Breast epithelium (tissue), 4 donors: ENCODE results near the gene PRSS8. TPM values are rescaled to one million over a fixed set of nuclear protein-coding genes. Genes with fewer than 3 reads are reported as not detected.
"Not testable (repeated sequence)": the region's sequence is repeated elsewhere in the genome, so short reads cannot be mapped to it uniquely, and the experiment has no call there.

ENCODE experiments used
- DNase-seq, 2 donors: peaks; one replicate each; pipeline ENCODE4 v3.0.0-alpha.2; 2019; ENCODE audit warnings: low spot score in 2 of 2
- H3K27ac ChIP-seq, 2 donors: fragments of 200-600 bp; sonication (generic) in 1 of 2; one replicate each; pipeline ENCODE4 v1.5.1; 2016 to 2019; ENCODE audit warnings: mild to moderate bottlenecking in 1 of 2
- H3K27me3 ChIP-seq, 2 donors: fragments of 200-600 bp; sonication (generic) in 1 of 2; one replicate each; pipeline versions ENCODE4 v1.5.1 to v1.6.0; 2017 to 2019; ENCODE audit warnings: control low read depth in 1 of 2, mild to moderate bottlenecking in 1 of 2
- H3K36me3 ChIP-seq: fragments of 200-600 bp; one replicate; pipeline ENCODE4 v1.5.1; 2019
- H3K4me1 ChIP-seq, 2 donors: fragments of 200-600 bp; sonication (generic); one replicate each; pipeline ENCODE4 v1.5.1; 2016 to 2019; ENCODE audit warnings: control low read depth in 1 of 2
- H3K4me3 ChIP-seq, 3 donors: fragments of 200-600 bp; sonication (generic); 1 replicate in 2 of 3; 2 replicates in 1 of 3; pipeline ENCODE4 v1.5.1; 2016 to 2019; ENCODE audit warnings: mild to moderate bottlenecking in 3 of 3, moderate library complexity in 2 of 3
- H3K9me3 ChIP-seq, 2 donors: fragments of 200-600 bp; sonication (generic) in 1 of 2; one replicate each; pipeline ENCODE4 v1.5.1; 2016 to 2019; ENCODE audit warnings: control low read depth in 1 of 2
- POLR2A ChIP-seq: fragments of 450-650 bp; IDR thresholded peaks from one replicate; pipeline ENCODE4 v1.6.1; 2016; ENCODE audit warnings: antibody characterized with exemption, mild to moderate bottlenecking, moderate library complexity
- POLR2AphosphoS5 ChIP-seq, 3 donors: sonication (generic); formaldehyde crosslinking; IDR thresholded peaks; one replicate each; pipeline ENCODE4 v1.6.1; 2017; ENCODE audit warnings: antibody characterized with exemption in 3 of 3
- intact Hi-C: fragments of 100-400 bp; cut with DNase I; formaldehyde crosslinking; loops from one replicate; pipeline ENCODE4 v1.15.1; 2023; ENCODE audit warnings: low total_unique reads
- total RNA-seq, 3 donors: library from RNA; depleted of rRNA; stranded (reverse); fragments of >200 nt; gene quantifications; one replicate each; pipeline ENCODE4 v1.1.0, GENCODE V29; 2016
- TF ChIP-seq, protein P1 (sequence below), 3 donors: fragments of 450-650 bp; IDR thresholded peaks; one replicate each; pipeline ENCODE4 v1.5.1; 2016 to 2017; ENCODE audit warnings: antibody characterized with exemption in 3 of 3, mild to moderate bottlenecking in 3 of 3, moderate library complexity in 3 of 3

The PRSS8 gene
- total RNA-seq, 3 donors from 2014 or later = 23.6 to 54.4 TPM; not detected in 1

DNA sequence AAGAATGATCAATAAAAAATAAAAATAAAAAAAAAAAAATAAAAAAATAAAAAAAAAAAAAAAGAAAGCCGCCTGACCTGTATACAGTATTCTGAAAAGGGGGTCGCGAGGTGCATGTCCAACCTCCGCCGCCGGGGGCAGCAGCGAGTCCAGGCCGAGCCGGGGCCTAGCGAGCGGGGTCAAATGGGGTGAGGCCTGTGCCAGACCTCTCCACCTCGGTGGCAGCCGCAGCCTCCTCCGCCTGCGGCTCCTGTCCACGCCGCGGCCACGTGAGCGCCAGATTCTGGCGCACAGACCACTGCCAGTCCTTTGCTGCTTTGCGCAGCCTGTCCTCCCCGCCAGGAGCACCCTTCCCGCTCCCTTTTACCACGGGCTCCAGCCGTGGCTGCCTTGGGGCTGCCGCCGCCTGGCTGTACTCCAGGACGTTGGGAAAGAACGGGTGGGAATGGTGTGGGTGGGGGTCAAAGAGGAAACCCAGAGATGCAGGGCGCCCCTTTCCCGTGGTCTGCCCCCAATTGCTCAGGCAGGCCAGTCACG lies 29.8 kb downstream of the PRSS8 start:
- Histone ChIP-seq H3K27ac (peak overlapping the region; percentile 52 to 63), H3K9me3 (no peaks in the 10 kb centered on the region), H3K4me1 (no peaks in the 10 kb centered on the region), H3K36me3 (no peaks in the 10 kb centered on the region), H3K4me3 (peak overlapping the region in 2 of 3 donors; percentile 30 to 36), H3K27me3 (no peaks in the 10 kb centered on the region)
- TF ChIP-seq POLR2A = no peak
- TF ChIP-seq POLR2AphosphoS5 (IDR thresholded peaks at IDR 0.05) = peak; percentile 13 to 63 (median 50)
- TF ChIP-seq, protein P1, sequence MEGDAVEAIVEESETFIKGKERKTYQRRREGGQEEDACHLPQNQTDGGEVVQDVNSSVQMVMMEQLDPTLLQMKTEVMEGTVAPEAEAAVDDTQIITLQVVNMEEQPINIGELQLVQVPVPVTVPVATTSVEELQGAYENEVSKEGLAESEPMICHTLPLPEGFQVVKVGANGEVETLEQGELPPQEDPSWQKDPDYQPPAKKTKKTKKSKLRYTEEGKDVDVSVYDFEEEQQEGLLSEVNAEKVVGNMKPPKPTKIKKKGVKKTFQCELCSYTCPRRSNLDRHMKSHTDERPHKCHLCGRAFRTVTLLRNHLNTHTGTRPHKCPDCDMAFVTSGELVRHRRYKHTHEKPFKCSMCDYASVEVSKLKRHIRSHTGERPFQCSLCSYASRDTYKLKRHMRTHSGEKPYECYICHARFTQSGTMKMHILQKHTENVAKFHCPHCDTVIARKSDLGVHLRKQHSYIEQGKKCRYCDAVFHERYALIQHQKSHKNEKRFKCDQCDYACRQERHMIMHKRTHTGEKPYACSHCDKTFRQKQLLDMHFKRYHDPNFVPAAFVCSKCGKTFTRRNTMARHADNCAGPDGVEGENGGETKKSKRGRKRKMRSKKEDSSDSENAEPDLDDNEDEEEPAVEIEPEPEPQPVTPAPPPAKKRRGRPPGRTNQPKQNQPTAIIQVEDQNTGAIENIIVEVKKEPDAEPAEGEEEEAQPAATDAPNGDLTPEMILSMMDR (IDR thresholded peaks at IDR 0.05) = peak; percentile 71 to 86 (median 77)
- intact Hi-C loops = no loop called here
- DNase-seq = peak; percentile 87 to 90

GRCh38 chr16:31100876-31101641 lies 34.5 kb downstream of the PRSS8 start:
- H3K4me1 ChIP-seq, H3K27me3 ChIP-seq, H3K36me3 ChIP-seq, H3K9me3 ChIP-seq, intact Hi-C loops, H3K4me3 ChIP-seq, H3K27ac ChIP-seq, DNase-seq: not testable (repeated sequence)

- intact Hi-C loops = no loop called here
- Histone ChIP-seq H3K9me3 (no peaks in the 10 kb centered on the region), H3K4me3 (no peak overlapping the region), H3K36me3 (no peaks in the 10 kb centered on the region), H3K27me3 (no peaks in the 10 kb centered on the region), H3K27ac (no peak overlapping the region), H3K4me1 (no peaks in the 10 kb centered on the region)
- no peak for DNase-seq
- no peak for TF ChIP-seq POLR2AphosphoS5 (IDR thresholded peaks at IDR 0.05)
- TF ChIP-seq POLR2A = no peak
- TF ChIP-seq, protein P1 (IDR thresholded peaks at IDR 0.05) = no peak
These were observed 35.5 kb downstream of the PRSS8 start for GRCh38 chr16:31099860-31100638.

- Histone ChIP-seq H3K27ac (peak within 1 kb of the TSS; percentile 79 to 90), H3K4me3 (peak within 1 kb of the TSS; percentile 80 to 89 (median 83)), H3K4me1 (peaks cover 0 to 5% of the 10 kb centered on the region in 2 donors), H3K36me3 (no peaks in the 10 kb centered on the region), H3K27me3 (no peaks in the 10 kb centered on the region), H3K9me3 (no peaks in the 10 kb centered on the region)
- peak in 2 of 3 donors; percentile 68 to 73 for TF ChIP-seq POLR2AphosphoS5 (IDR thresholded peaks at IDR 0.05)
- TF ChIP-seq, protein P1 (IDR thresholded peaks at IDR 0.05) = no peak
- no peak for TF ChIP-seq POLR2A
- DNase-seq = peak; percentile 93
- intact Hi-C loops = no loop called here
These were observed 41.0 kb downstream of the PRSS8 start, which contains the start of gene VKORC1 for GRCh38 chr16:31094424-31095120. Gene VKORC1 (minus strand): TSS chr16:31094797. CDS start chr16:31094729, 68 bp downstream.

- TF ChIP-seq POLR2AphosphoS5 (IDR thresholded peaks at IDR 0.05) (no peak), POLR2A (no peak)
- TF ChIP-seq, protein P1 (IDR thresholded peaks at IDR 0.05) = no peak
- H3K9me3 ChIP-seq = no peaks in the 10 kb centered on the region
- H3K36me3 ChIP-seq = no peaks in the 10 kb centered on the region
- no peaks in the 10 kb centered on the region for H3K27me3 ChIP-seq
- H3K27ac ChIP-seq = peak overlapping the region; percentile 79 to 90
- intact Hi-C loops = no loop called here
- H3K4me3 ChIP-seq = peak overlapping the region; percentile 80 to 89 (median 83)
- no peak for DNase-seq
- peaks cover 0 to 5% of the 10 kb centered on the region in 2 donors for H3K4me1 ChIP-seq
These were observed 41.5 kb downstream of the PRSS8 start for GRCh38 chr16:31094088-31094423.
